H1 (cell line): ENCODE data around the gene OSGEP. TPM values are rescaled to one million over a fixed set of nuclear protein-coding genes. Genes with fewer than 3 reads are reported as not detected.

Source experiments
- BCL11A ChIP-seq, 2 experiments: IDR thresholded peaks; one replicate each; pipeline ENCODE4 v1.6.1; 2011; ENCODE audit warnings: low read depth in 2 of 2, low read length in 2 of 2, mild to moderate bottlenecking in 2 of 2
- CBX5 ChIP-seq: fragments of 300-800, 300-1000 bp; sonication (generic); IDR thresholded peaks from 2 replicates; pipeline ENCODE4 v1.7.1; 2016; ENCODE audit warnings: antibody characterized with exemption, low read length, low read depth
- CHD2 ChIP-seq: IDR thresholded peaks from 2 replicates; pipeline ENCODE4 v1.6.1; 2012; ENCODE audit warnings: low read length, improper control_type of control experiment
- EGR1 ChIP-seq: IDR thresholded peaks from 2 replicates; pipeline ENCODE4 v1.6.1; 2011; ENCODE audit warnings: low read depth, low read length, borderline replicate concordance
- HDAC2 ChIP-seq, 2 experiments: fragments of 300-600 bp in 1 of 2; sonication (generic) in 1 of 2; IDR thresholded peaks; 2 replicates each; pipeline ENCODE4 v1.6.1; 2011 to 2012; ENCODE audit warnings: low read depth in 2 of 2, low read length in 2 of 2, mild to moderate bottlenecking in 2 of 2, moderate library complexity in 2 of 2, borderline replicate concordance in 1 of 2, inconsistent platforms in 1 of 2
- KDM1A ChIP-seq: fragments of 200-600, 300-600 bp; sonication (generic); IDR thresholded peaks from 2 replicates; pipeline ENCODE4 v1.7.1; 2016; ENCODE audit warnings: mild to moderate bottlenecking, low read length, borderline replicate concordance
- POLR2AphosphoS5 ChIP-seq: IDR thresholded peaks from 2 replicates; pipeline ENCODE4 v1.6.1; 2011; ENCODE audit warnings: low read depth, low read length
- RFX5 ChIP-seq: IDR thresholded peaks from 2 replicates; pipeline ENCODE4 v1.6.1; 2011; ENCODE audit warnings: low read depth, low read length, improper control_type of control experiment, borderline replicate concordance
- SP1 ChIP-seq: IDR thresholded peaks from 2 replicates; pipeline ENCODE4 v1.6.1; 2011; ENCODE audit warnings: low read depth, low read length
- TEAD4 ChIP-seq: IDR thresholded peaks from 2 replicates; pipeline ENCODE4 v1.6.1; 2012; ENCODE audit warnings: low read depth, low read length, inconsistent platforms, mixed read lengths
- polyA plus RNA-seq, 7 experiments: library from polyadenylated mRNA; depleted of rRNA in 3 of 7; stranded (reverse) in 5 of 7; unstranded in 2 of 7; fragments of >200 nt in 5 of 7; fragments of 200-250 nt in 2 of 7; gene quantifications; 1 replicate in 5 of 7; 2 replicates in 1 of 7; 4 replicates in 1 of 7; pipeline versions ENCODE4 v1.2.1 to v1.2.3, GENCODE V29; 2011 to 2013; ENCODE audit warnings: missing spikeins in 2 of 7, mixed read lengths in 2 of 7
- total RNA-seq: library from RNA; stranded (reverse); fragmentation: NEBNext Ultra II Directional; extraction: Animal tissue kit (Norgen Biotek cat#: 25700); gene quantifications from 2 replicates; pipeline ENCODE4 v1.2.1, GENCODE V29; 2021
- TF ChIP-seq, protein P1 (sequence below): fragments of 300-600 bp; sonication (generic); IDR thresholded peaks from 2 replicates; pipeline ENCODE4 v1.7.1; 2012; ENCODE audit warnings: low read length, moderate library complexity, mild to moderate bottlenecking, inconsistent platforms; ENCODE audit not compliant: insufficient replicate concordance

OSGEP gene
- total and polyA plus RNA-seq, 2 of the 8 experiments (the other 6 are each of a cell fraction or from before 2014, with no cell fraction given), result 34.4 to 78.6 TPM

GRCh38 chr14:20458031-20458789, 3.6 kb upstream of the OSGEP start (continued):
- TF ChIP-seq, protein P1, sequence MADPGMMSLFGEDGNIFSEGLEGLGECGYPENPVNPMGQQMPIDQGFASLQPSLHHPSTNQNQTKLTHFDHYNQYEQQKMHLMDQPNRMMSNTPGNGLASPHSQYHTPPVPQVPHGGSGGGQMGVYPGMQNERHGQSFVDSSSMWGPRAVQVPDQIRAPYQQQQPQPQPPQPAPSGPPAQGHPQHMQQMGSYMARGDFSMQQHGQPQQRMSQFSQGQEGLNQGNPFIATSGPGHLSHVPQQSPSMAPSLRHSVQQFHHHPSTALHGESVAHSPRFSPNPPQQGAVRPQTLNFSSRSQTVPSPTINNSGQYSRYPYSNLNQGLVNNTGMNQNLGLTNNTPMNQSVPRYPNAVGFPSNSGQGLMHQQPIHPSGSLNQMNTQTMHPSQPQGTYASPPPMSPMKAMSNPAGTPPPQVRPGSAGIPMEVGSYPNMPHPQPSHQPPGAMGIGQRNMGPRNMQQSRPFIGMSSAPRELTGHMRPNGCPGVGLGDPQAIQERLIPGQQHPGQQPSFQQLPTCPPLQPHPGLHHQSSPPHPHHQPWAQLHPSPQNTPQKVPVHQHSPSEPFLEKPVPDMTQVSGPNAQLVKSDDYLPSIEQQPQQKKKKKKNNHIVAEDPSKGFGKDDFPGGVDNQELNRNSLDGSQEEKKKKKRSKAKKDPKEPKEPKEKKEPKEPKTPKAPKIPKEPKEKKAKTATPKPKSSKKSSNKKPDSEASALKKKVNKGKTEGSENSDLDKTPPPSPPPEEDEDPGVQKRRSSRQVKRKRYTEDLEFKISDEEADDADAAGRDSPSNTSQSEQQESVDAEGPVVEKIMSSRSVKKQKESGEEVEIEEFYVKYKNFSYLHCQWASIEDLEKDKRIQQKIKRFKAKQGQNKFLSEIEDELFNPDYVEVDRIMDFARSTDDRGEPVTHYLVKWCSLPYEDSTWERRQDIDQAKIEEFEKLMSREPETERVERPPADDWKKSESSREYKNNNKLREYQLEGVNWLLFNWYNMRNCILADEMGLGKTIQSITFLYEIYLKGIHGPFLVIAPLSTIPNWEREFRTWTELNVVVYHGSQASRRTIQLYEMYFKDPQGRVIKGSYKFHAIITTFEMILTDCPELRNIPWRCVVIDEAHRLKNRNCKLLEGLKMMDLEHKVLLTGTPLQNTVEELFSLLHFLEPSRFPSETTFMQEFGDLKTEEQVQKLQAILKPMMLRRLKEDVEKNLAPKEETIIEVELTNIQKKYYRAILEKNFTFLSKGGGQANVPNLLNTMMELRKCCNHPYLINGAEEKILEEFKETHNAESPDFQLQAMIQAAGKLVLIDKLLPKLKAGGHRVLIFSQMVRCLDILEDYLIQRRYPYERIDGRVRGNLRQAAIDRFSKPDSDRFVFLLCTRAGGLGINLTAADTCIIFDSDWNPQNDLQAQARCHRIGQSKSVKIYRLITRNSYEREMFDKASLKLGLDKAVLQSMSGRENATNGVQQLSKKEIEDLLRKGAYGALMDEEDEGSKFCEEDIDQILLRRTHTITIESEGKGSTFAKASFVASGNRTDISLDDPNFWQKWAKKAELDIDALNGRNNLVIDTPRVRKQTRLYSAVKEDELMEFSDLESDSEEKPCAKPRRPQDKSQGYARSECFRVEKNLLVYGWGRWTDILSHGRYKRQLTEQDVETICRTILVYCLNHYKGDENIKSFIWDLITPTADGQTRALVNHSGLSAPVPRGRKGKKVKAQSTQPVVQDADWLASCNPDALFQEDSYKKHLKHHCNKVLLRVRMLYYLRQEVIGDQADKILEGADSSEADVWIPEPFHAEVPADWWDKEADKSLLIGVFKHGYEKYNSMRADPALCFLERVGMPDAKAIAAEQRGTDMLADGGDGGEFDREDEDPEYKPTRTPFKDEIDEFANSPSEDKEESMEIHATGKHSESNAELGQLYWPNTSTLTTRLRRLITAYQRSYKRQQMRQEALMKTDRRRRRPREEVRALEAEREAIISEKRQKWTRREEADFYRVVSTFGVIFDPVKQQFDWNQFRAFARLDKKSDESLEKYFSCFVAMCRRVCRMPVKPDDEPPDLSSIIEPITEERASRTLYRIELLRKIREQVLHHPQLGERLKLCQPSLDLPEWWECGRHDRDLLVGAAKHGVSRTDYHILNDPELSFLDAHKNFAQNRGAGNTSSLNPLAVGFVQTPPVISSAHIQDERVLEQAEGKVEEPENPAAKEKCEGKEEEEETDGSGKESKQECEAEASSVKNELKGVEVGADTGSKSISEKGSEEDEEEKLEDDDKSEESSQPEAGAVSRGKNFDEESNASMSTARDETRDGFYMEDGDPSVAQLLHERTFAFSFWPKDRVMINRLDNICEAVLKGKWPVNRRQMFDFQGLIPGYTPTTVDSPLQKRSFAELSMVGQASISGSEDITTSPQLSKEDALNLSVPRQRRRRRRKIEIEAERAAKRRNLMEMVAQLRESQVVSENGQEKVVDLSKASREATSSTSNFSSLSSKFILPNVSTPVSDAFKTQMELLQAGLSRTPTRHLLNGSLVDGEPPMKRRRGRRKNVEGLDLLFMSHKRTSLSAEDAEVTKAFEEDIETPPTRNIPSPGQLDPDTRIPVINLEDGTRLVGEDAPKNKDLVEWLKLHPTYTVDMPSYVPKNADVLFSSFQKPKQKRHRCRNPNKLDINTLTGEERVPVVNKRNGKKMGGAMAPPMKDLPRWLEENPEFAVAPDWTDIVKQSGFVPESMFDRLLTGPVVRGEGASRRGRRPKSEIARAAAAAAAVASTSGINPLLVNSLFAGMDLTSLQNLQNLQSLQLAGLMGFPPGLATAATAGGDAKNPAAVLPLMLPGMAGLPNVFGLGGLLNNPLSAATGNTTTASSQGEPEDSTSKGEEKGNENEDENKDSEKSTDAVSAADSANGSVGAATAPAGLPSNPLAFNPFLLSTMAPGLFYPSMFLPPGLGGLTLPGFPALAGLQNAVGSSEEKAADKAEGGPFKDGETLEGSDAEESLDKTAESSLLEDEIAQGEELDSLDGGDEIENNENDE, result no peak
- TF ChIP-seq POLR2AphosphoS5 (peak; percentile 87), KDM1A (no peak), HDAC2 (IDR thresholded peaks at IDR 0.05; ENCODE audit: borderline replicate concordance in 1 of 2, low read depth in 2 of 2, low read length in 2 of 2) (no peak), CHD2 (no peak), CBX5 (no peak), RFX5 (no peak), BCL11A (IDR thresholded peaks at IDR 0.05; ENCODE audit: low read depth in 2 of 2, low read length in 2 of 2) (no peak), TEAD4 (0 out of 2 replicates have a peak, but pooled peaks have one; percentile 25), EGR1 (no peak), SP1 (no peak)
